AG04449 (cell line): ENCODE results near the gene XPO1.
A peak's percentile ranks its signal among the peaks of the same experiment; 100 is the strongest.
"Not testable (repeated sequence)": the region's sequence is repeated elsewhere in the genome, so short reads cannot be mapped to it uniquely, and the experiment has no call there.

Experiments
- CTCF ChIA-PET: fragments of 350-600 bp; formaldehyde crosslinking; extraction: SDS; loops from one replicate; lab custom pipeline; 2021; ENCODE audit warnings: antibody characterized with exemption; lab: Yijun Ruan, JAX
- POLR2A ChIA-PET: fragments of 400-600, 350-600 bp; formaldehyde crosslinking; extraction: SDS; loops from one replicate; lab custom pipeline; 2020; ENCODE audit warnings: antibody characterized with exemption, inconsistent platforms; lab: Yijun Ruan, JAX
- DNase-seq: peaks from one replicate; pipeline ENCODE4 v3.0.0-alpha.2; 2010; ENCODE audit warnings: low read depth, low spot score
- H3K4me3 ChIP-seq: 2 replicates; pipeline ENCODE4 v1.5.1; 2011; ENCODE audit warnings: low read depth, mild to moderate bottlenecking, control low read depth, low read length
- CTCF ChIP-seq: IDR thresholded peaks from one replicate; pipeline ENCODE4 v1.5.1; 2011; ENCODE audit warnings: mild to moderate bottlenecking, moderate library complexity, low read length, control low read depth, inconsistent platforms; ENCODE audit not compliant: insufficient read depth; ENCODE audit errors: missing control alignments

XPO1 gene

GRCh38 chr2:61471905-61472805, 66.0 kb downstream of the XPO1 start:
- POLR2A ChIA-PET, result interaction anchor here (0.6 to 0.8 kb wide), 3 partner anchors 9 to 952 kb away, joined by 3 to 4 read pairs (median 3); no protein-coding TSS in a partner anchor
- CTCF ChIA-PET, result no interaction called here
- no peak for TF ChIP-seq CTCF
- H3K4me3 ChIP-seq, result peak overlapping the region; percentile 90
- DNase-seq, result no peak

GRCh38 chr2:61470965-61471904, 66.9 kb downstream of the XPO1 start, which contains the start of gene USP34:
Gene USP34, minus strand, starts transcription at chr2:61471087. Its CDS starts 395 bp downstream, at chr2:61470692.
- no peak for TF ChIP-seq CTCF
- CTCF ChIA-PET, result no interaction called here
- peak within 1 kb of the TSS; percentile 90 for H3K4me3 ChIP-seq
- POLR2A ChIA-PET, result interaction anchor here (0.7 to 0.8 kb wide), 2 partner anchors 10 to 11 kb away, joined by 3 read pairs; no protein-coding TSS in a partner anchor
- peak; percentile 79 for DNase-seq

- H3K4me3 ChIP-seq, result peak overlapping the region; percentile 90
- ChIA-PET CTCF (interaction anchor here (0.8 kb wide), 1 partner anchor 10 kb away, joined by 3 read pairs; no protein-coding TSS in a partner anchor), POLR2A (no interaction called here)
- no peak for DNase-seq
- no peak for TF ChIP-seq CTCF
Observed at GRCh38 chr2:61470122-61470951, 67.8 kb downstream of the XPO1 start.

GRCh38 chr2:61469424-61470121, 68.6 kb downstream of the XPO1 start:
- peak overlapping the region; percentile 90 for H3K4me3 ChIP-seq
- ChIA-PET CTCF (interaction anchor here (0.8 kb wide), 1 partner anchor 9 kb away, joined by 3 read pairs; no protein-coding TSS in a partner anchor), POLR2A (no interaction called here)
- DNase-seq, result no peak
- TF ChIP-seq CTCF, result no peak

- CTCF ChIA-PET, DNase-seq: not testable (repeated sequence)
Observed at GRCh38 chr2:61468231-61468630, 69.9 kb downstream of the XPO1 start.

More at GRCh38 chr2:61468231-61468630, 69.9 kb downstream of the XPO1 start:
- H3K4me3 ChIP-seq, POLR2A ChIA-PET: not testable (repeated sequence)
